ENCODE results near the gene ADAMTSL2.

The ADAMTSL2 gene

GRCh38 chr9:133502112-133502511 is 32.4 kb upstream of the ADAMTSL2 start:
- no peak for DNase-seq

DNA sequence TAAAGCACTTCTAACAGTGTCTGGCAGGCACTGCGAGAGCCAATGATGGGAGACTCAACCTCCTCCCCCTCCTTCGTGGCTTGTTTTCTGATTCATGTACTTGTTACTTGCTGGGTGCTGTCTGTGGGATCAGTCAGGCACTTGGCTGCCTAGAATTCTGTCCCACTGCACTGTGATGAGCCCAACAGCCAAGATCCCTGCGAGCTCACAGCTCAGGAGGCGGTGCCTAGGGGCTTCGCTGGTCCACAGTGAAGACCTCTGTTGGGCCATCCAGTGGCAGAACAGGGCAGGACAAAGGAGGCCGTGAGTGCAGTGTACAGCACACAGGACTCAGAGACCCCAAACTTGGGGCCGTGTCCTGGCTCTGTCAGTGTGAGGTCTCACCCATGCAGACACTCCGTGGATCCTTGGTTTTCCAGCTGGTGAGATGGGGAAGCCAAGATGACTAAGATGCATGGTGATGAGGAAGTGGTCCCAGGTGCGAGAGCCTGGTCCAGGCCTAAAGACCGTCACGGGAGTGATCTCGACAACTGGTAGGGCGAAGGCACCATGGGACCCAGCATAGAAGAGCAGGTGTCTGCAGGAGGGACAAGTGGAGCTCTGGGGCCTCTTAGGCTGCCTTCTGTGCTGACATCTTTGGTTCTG is 29.2 kb upstream of the ADAMTSL2 start:
- no peak for DNase-seq

GRCh38 chr9:133505901-133506652 is 28.4 kb upstream of the ADAMTSL2 start:
- no peak for DNase-seq

GRCh38 chr9:133506653-133507038 is 27.9 kb upstream of the ADAMTSL2 start:
- no peak for DNase-seq

DNA sequence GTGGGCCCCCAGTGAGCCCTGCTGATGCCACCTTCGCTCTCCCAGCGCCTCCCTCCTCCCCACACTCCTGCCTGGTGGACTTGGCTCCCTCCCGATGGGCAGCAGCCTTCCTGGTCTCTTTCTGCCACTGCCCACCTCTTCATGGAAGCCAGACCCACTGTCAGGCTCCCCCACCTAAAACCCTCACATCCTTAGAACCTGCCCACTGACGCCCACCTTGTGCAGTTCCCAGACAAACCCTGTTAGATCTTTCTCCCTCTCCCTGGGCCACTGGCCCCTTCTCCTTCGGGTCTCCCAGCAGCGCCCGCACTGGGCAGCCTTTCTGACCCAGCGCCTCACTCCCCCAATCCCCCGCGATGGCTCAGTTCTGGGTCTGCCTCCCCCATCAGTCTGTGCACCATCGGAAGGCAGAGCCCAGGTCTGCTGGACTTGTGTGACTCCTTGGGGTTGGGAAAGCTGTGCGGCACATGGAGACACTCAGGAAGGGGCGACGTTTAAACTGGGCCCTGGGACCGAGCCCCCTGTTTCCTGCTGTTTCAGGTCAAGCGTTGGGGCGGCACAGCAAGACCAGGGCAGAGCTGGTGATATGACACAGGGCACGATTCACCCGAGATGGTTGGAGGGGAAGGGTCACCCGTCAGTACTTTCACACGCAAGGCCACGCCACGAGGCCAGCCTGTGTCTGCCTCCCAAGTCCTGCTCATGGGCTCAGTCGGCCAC is 27.1 kb upstream of the ADAMTSL2 start:
- DNase-seq: no peak

GRCh38 chr9:133508046-133508445 is 26.5 kb upstream of the ADAMTSL2 start:
- no peak for DNase-seq

- DNase-seq: no peak
Measured at GRCh38 chr9:133509179-133510083, 25.1 kb upstream of the ADAMTSL2 start.

DNA sequence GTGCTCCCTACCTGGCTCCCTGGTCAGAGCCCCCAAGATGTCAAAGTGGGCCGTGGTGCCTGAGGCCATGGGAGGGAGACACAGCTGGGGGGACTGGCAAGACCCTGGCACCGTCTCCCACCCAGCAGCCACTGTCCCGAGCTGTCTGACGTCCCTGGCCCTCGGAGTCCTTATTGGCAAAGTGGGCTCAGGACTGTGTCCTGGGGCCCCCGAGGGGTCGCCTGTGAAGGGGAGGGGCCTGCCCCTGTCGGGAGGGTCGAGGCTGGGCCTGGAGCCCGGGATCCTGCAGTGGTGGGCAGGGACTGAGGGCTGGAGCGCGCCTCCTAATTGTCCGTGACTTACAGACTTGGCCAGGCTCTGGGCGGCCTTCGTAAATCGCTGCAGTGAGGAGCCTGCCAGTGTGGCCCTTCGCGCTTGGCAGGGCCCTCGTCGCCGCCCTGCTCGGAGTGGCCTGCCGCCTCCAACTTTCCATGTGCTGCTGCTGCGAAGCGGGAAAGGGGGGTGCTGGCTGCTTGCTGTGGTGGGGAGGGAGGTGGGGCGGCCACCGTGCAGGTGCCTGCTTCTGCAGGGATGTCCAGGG is 23.5 kb upstream of the ADAMTSL2 start:
- DNase-seq: no peak

GRCh38 chr9:133511607-133512006 is 22.9 kb upstream of the ADAMTSL2 start:
- no peak for DNase-seq

- no peak for DNase-seq
Measured at GRCh38 chr9:133512253-133513213, 22.0 kb upstream of the ADAMTSL2 start.

DNA sequence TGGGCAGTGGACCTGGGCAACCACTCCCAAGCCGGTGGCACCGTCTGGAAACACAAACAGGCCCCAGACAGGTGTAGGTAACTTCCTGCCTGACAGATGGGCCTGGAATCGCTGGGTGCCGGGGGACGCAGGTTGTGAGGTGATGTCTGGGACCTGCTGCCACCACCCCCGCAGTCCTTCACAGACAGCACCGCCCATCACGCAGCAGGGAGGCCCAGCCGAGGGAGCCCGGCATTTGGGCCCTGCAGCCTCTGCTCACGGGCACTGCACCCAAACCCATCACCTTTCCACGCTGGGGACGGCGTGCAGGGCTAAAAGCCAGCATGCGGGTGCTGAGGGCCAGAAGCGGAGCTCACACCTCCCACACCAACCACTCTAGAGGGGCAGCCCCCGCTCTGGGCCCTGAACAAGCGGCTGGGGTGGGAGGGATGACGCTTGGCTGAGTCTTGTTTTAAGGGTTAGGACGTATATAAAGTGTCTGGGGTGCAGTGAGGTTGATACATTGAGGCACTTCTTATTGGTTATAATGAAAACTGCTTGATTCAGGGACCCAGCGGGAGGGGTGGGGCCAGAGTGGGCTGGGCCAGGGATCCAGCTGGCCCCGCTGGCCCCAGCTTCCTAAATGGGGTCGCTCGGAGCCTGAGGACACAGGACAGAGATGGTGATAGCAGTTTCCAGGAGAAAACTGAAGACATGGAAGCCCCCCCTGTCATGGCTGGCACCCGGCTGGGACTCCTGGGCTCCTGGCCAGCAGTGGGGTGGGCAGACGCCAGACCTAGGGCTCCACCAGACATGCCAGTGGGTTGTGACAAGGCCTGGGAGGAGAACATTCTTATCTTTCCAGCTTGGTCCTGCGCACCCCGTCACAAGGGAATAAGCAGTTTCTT is 21.0 kb upstream of the ADAMTSL2 start:
- no peak for DNase-seq

- no peak for DNase-seq
Measured at GRCh38 chr9:133514460-133515239, 19.9 kb upstream of the ADAMTSL2 start.

DNA sequence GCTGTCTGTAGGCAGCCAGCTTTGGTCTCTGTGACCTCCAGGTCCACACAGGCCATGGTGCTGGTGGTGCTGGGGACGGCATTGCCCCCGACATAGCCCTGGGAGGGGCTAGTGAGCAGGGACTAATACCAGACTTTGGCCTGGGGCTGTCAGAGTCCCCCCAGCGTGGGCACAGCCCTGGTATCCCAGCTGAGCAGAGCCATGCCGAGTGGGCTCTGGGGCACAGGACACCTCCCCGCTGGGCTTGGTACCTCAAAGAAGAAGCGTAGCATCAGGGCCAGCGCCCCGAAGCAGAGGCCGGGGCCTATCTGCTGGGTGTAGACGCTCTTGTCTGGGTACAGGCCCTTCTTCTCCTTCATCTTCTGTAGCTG is 19.3 kb upstream of the ADAMTSL2 start:
- DNase-seq: no peak

DNA sequence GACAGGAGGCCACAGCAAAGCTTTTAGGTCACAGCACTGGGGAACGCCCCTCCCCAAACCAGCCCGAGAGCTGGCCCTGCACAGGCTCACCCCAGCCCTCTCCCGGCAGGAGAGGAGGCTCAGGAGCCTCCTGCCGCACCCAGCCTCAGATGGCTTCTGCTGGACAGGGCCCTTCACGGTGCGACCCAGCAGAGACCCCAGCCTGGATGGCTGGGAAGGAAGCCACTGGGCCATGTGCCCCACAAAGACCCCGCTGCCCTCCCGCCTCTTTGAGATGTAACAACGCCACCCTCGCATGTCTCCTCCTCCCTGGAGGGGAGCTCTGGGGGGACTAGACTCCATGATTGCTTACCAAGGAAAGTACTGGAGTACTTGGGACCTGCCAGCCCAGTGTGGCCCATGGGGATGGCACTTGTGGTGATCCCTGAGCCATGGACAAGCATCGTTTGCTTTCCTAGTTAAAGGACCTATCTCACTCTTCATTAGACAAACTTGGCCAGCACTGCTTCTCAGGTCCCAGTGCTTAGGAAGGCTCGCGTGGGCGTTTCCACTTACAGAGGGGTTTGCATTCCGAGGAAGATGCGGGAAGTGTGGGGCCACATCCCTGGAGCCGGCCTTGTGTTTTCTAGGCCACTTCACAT is 18.8 kb upstream of the ADAMTSL2 start:
- no peak for DNase-seq

GRCh38 chr9:133516256-133516960 is 18.1 kb upstream of the ADAMTSL2 start:
- no peak for DNase-seq

- DNase-seq: no peak
Measured at GRCh38 chr9:133516961-133517350, 17.5 kb upstream of the ADAMTSL2 start.

DNA sequence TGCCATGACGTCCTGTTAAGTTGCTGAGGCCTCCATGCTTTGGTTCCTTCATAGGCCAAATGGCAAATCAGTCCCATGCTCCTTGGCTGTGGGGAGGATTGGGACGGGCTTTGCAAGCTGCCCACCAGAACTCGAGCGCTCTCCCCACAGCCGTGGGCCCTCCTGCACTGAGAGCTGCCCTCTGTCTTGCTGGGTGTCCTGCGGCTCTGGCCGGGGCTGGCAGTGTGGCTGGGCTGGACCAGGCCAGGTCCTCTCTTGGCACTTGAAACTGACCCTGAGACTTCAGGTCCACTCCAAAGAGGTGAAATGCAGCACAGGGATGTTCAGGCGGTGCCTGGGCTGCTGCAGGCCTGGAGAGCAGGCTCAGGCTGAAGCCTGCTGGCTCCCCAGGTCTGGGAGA is 16.8 kb upstream of the ADAMTSL2 start:
- no peak for DNase-seq

- no peak for DNase-seq
Measured at GRCh38 chr9:133518200-133518599, 16.3 kb upstream of the ADAMTSL2 start.

All from T-helper 9 cell (primary cell).